BJ (cell line): ENCODE results near the gene DSCAML1. TPM values are rescaled to one million over a fixed set of nuclear protein-coding genes. Genes with fewer than 3 reads are reported as not detected.

ENCODE experiments used
- CTCF ChIA-PET: fragments of 350-600 bp; formaldehyde crosslinking; extraction: SDS; loops from one replicate; lab custom pipeline; 2021; ENCODE audit warnings: antibody characterized with exemption, inconsistent platforms; lab: Yijun Ruan, JAX
- POLR2A ChIA-PET: fragments of 300-600 bp; sonication (Branson Sonifier 250); formaldehyde crosslinking; extraction: SDS; loops from one replicate; lab custom pipeline; 2021; ENCODE audit warnings: antibody characterized with exemption; lab: Charles Lee
- DNase-seq: peaks from one replicate; pipeline ENCODE4 v3.0.0-alpha.2; 2011; ENCODE audit warnings: low read depth
- H3K27me3 ChIP-seq: 2 replicates; pipeline ENCODE4 v1.6.0; 2011; ENCODE audit warnings: low read length; ENCODE audit not compliant: control insufficient read depth, insufficient read depth
- H3K36me3 ChIP-seq: 2 replicates; pipeline ENCODE4 v1.5.1; 2011; ENCODE audit warnings: low read length; ENCODE audit not compliant: control insufficient read depth, insufficient read depth
- H3K4me3 ChIP-seq: 2 replicates; pipeline ENCODE4 v1.5.1; 2011; ENCODE audit warnings: low read depth, mild to moderate bottlenecking, control low read depth, low read length
- CTCF ChIP-seq: IDR thresholded peaks from 2 replicates; pipeline ENCODE4 v1.5.1; 2011; ENCODE audit warnings: low read depth, mild to moderate bottlenecking, control low read depth, inconsistent platforms, low read length, moderate library complexity; ENCODE audit not compliant: insufficient read depth
- polyA plus RNA-seq: library from polyadenylated mRNA; depleted of rRNA; stranded (reverse); fragments of >200 nt; gene quantifications from 2 replicates; pipeline ENCODE4 v1.2.3, GENCODE V29; 2011

DSCAML1 gene
- polyA plus RNA-seq, 1 experiment: not detected

- no peaks in the 10 kb centered on the region for H3K27me3 ChIP-seq
- no peak overlapping the region for H3K4me3 ChIP-seq
- CTCF ChIA-PET: interaction anchor here (6.6 kb wide), 1 partner anchor 14 kb away, joined by 54 read pairs; no protein-coding TSS in a partner anchor
- TF ChIP-seq CTCF: no peak
- peaks cover 18% of the 10 kb centered on the region for H3K36me3 ChIP-seq
- DNase-seq: no peak
- POLR2A ChIA-PET: interaction anchor here (0.6 kb wide), 1 partner anchor 11 kb away, joined by 4 read pairs; no protein-coding TSS in a partner anchor
Measured at GRCh38 chr11:117412176-117412575, 384.8 kb downstream of the DSCAML1 start.

GRCh38 chr11:117411736-117412135 is 385.3 kb downstream of the DSCAML1 start:
- ChIA-PET CTCF (interaction anchor here (6.6 kb wide), 1 partner anchor 14 kb away, joined by 54 read pairs; no protein-coding TSS in a partner anchor), POLR2A (no interaction called here)
- Histone ChIP-seq H3K27me3 (no peaks in the 10 kb centered on the region), H3K36me3 (peaks cover 18% of the 10 kb centered on the region), H3K4me3 (no peak overlapping the region)
- no peak for TF ChIP-seq CTCF
- no peak for DNase-seq

DNA sequence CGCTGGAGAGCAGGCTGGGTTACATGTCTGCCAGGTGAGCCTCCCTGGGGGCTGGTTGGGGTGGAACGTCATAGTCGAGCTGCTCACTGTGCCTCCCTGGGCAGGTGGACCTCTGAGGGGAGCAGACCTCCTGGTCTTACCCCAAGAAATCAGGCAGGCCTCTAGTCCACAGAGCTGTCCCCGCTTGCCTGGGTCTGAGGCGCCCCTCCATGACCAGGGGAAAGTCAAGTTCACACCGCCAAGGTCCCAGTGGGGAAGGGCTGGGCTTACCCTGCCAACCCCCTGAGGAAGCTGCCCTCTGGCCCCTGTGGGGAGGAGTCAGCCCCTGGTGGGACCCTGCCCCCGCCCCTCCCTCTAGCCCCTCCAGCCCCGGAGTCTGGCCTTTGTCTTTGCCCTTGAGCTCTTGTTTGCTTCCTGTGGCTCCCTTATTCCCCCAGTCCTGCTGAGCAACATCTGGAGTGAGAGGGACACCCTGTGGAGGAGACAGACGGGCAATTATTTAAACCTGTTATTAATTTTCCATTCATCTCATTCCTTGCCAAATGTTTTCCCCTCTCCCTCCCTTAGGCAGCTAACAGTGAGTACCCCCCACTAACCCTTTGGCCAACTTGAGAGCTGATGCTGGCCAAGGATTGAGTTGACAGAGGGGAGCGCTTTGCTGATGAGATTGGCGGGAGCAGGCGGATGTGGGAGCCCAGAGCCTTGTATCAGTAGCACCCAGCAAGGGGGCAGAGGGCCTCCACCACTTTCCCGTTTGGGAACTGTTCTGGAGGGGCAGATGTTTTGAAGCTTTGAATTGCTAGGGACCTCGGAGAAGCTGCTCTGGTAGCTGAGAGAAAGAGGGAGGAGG is 385.9 kb downstream of the DSCAML1 start:
- DNase-seq: no peak
- ChIA-PET CTCF (interaction anchor here (0.8 to 6.6 kb wide), 2 partner anchors 15 to 180 kb away, joined by 3 to 54 read pairs; partner anchors contain the start of gene PCSK7), POLR2A (no interaction called here)

GRCh38 chr11:117410238-117410637 is 386.8 kb downstream of the DSCAML1 start:
- DNase-seq: no peak
- Histone ChIP-seq H3K36me3 (peaks cover 22% of the 10 kb centered on the region), H3K27me3 (no peaks in the 10 kb centered on the region), H3K4me3 (no peak overlapping the region)
- CTCF ChIA-PET: interaction anchor here (6.6 kb wide), 1 partner anchor 16 kb away, joined by 54 read pairs; no protein-coding TSS in a partner anchor
- POLR2A ChIA-PET: no interaction called here
- TF ChIP-seq CTCF: no peak

More for the DNA sequence above, 385.9 kb downstream of the DSCAML1 start:
- Histone ChIP-seq H3K4me3 (no peak overlapping the region), H3K27me3 (no peaks in the 10 kb centered on the region), H3K36me3 (peaks cover 21% of the 10 kb centered on the region)
- no peak for TF ChIP-seq CTCF

- H3K4me3 ChIP-seq: no peak overlapping the region
- peaks cover 27% of the 10 kb centered on the region for H3K36me3 ChIP-seq
- no peak for DNase-seq
- no peaks in the 10 kb centered on the region for H3K27me3 ChIP-seq
- no peak for TF ChIP-seq CTCF
- ChIA-PET CTCF (interaction anchor here (1.9 kb wide), 1 partner anchor 16 kb away, joined by 5 read pairs; no protein-coding TSS in a partner anchor), POLR2A (no interaction called here)
Measured at GRCh38 chr11:117409511-117409910, 387.5 kb downstream of the DSCAML1 start.
